Measurements from ENCODE around the gene FBXO28.

GRCh38 chr1:224080115-224080774, 33.7 kb upstream of the FBXO28 start:
- TF ChIP-seq CTCF (conservative IDR thresholded peaks at IDR 0.05) (no peak), ZFX (IDR thresholded peaks at IDR 0.05) (no peak)

Measured in C4-2B (cell line).